HEK293 (cell line): ENCODE data around the gene ARHGAP27.

ENCODE experiments used
- GLIS2 ChIP-seq: fragments of 450-650 bp; formaldehyde crosslinking; IDR thresholded peaks from 2 replicates; pipeline ENCODE4 v1.5.1; 2016; ENCODE audit warnings: missing biosample characterization, missing genetic modification characterization
- HOXA7 ChIP-seq: sonication (generic); formaldehyde crosslinking; IDR thresholded peaks from 2 replicates; pipeline ENCODE4 v1.8.1; 2022; ENCODE audit warnings: missing genetic modification reagents, borderline replicate concordance
- ZNF416 ChIP-seq: fragments of 450-650 bp; formaldehyde crosslinking; IDR thresholded peaks from 2 replicates; pipeline ENCODE4 v1.5.1; 2016; ENCODE audit warnings: missing biosample characterization, missing genetic modification characterization
- TF ChIP-seq, protein P1 (sequence below): fragments of 450-650 bp; formaldehyde crosslinking; IDR thresholded peaks from 2 replicates; pipeline ENCODE4 v1.5.1; 2016; ENCODE audit warnings: missing biosample characterization, missing genetic modification characterization

DNA sequence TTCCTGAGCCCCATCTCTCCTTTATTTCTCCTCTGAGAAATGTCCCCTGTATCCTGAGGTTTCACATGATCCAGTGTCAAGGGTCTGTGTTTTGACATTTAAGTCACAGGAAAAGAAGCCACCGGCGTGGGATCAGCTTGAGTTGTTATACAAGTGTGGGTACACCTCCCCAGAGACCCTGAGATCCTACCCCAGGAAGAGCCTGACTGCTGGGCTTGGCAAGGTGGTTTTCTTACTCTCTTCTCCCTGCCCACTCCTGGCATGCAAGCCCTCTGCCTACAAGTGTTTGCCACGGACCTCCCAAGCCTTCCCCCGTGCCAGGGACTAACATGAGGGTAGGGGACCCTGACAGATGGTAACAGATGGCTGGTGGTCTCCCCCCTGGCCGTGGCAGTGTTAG lies 2.8 kb upstream of the ARHGAP27 start:
- TF ChIP-seq ZNF416 (tag by site-specific recombination) (no peak), HOXA7 (CRISPR knock-in tag) (no peak), GLIS2 (no peak)
- TF ChIP-seq, protein P1, sequence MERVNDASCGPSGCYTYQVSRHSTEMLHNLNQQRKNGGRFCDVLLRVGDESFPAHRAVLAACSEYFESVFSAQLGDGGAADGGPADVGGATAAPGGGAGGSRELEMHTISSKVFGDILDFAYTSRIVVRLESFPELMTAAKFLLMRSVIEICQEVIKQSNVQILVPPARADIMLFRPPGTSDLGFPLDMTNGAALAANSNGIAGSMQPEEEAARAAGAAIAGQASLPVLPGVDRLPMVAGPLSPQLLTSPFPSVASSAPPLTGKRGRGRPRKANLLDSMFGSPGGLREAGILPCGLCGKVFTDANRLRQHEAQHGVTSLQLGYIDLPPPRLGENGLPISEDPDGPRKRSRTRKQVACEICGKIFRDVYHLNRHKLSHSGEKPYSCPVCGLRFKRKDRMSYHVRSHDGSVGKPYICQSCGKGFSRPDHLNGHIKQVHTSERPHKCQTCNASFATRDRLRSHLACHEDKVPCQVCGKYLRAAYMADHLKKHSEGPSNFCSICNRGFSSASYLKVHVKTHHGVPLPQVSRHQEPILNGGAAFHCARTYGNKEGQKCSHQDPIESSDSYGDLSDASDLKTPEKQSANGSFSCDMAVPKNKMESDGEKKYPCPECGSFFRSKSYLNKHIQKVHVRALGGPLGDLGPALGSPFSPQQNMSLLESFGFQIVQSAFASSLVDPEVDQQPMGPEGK (tag by site-specific recombination) = no peak
